GM12873 (cell line): ENCODE data around the gene SRP19.

Experiments
- CTCF ChIP-seq: IDR thresholded peaks from 2 replicates; pipeline ENCODE4 v1.5.1; 2012; ENCODE audit warnings: low read depth, mild to moderate bottlenecking, moderate library complexity, low read length, control low read depth; ENCODE audit not compliant: insufficient read depth; ENCODE audit errors: missing control alignments

Gene SRP19

GRCh38 chr5:112910529-112910928, 49.4 kb downstream of the SRP19 start:
- TF ChIP-seq CTCF = no peak

GRCh38 chr5:112914584-112914983, 53.5 kb downstream of the SRP19 start:
- no peak for TF ChIP-seq CTCF

DNA sequence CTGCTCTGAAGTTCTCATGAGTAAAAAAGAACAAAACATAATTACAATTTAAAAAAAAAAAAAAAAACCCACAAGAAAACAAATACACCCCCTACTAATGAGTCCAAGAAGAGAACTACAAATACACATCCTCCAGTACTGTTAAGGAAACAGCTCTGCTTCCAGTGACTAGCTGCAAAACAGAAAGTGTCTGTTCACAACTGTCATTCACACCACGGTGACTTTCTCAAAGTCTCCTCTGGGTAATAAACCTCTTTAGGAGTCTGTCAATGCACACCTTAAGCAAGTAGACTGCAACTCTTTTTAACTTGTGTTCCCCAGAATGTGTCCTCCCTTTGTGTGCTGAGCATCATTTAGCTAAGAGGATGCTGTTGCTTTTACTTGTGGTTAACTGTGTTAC, 54.7 kb downstream of the SRP19 start:
- TF ChIP-seq CTCF = no peak

DNA sequence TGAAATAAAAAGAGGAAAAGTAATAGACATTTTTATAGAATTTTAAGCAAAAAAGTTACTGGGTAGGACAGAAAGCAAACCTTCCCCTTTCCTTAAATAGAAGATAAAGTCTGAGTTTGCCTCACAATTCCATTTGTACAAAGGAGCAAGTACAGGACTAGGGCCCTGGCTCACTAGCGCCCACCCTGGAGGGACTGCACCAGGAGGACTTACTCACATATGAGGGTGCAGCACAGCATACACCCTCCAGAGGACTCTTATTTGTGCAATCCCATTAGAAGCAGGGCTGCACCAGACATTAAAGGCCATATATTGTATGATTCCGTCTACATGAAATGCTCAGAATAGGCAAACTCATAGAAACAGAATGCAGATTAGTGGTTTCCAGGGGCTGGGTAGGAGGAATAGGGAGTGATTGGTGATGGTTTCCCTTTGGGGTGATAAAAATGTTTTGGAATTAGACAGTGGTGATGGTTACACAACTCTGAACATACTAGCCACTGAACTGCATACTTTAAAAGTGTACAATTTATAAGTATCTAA, 56.4 kb downstream of the SRP19 start:
- TF ChIP-seq CTCF = peak; percentile 54

- no peak for TF ChIP-seq CTCF
Measured at GRCh38 chr5:112918136-112918535, 57.0 kb downstream of the SRP19 start.

- no peak for TF ChIP-seq CTCF
Measured at GRCh38 chr5:112918679-112919078, 57.6 kb downstream of the SRP19 start.
